Rectal smooth muscle tissue (tissue), 1 donor: ENCODE data around the gene FCAMR.
"Not testable (repeated sequence)": the region's sequence is repeated elsewhere in the genome, so short reads cannot be mapped to it uniquely, and the experiment has no call there.

Experiments used
- H3K27ac ChIP-seq: one replicate; pipeline ENCODE4 v1.7.0; 2013; ENCODE audit warnings: low read depth, low read length, inconsistent platforms
- H3K27me3 ChIP-seq: one replicate; pipeline ENCODE4 v1.7.0; 2013; ENCODE audit warnings: low read length; ENCODE audit not compliant: control insufficient read depth, insufficient read depth
- H3K36me3 ChIP-seq: one replicate; pipeline ENCODE4 v1.7.0; 2013; ENCODE audit warnings: low read length; ENCODE audit not compliant: control insufficient read depth, insufficient read depth
- H3K4me1 ChIP-seq: one replicate; pipeline ENCODE4 v1.7.0; 2013; ENCODE audit warnings: low read length; ENCODE audit not compliant: control insufficient read depth, insufficient read depth
- H3K4me3 ChIP-seq: one replicate; pipeline ENCODE4 v1.7.0; 2013; ENCODE audit warnings: low read length
- H3K9ac ChIP-seq: one replicate; pipeline ENCODE4 v1.7.0; 2013; ENCODE audit warnings: low read length

The FCAMR gene

DNA sequence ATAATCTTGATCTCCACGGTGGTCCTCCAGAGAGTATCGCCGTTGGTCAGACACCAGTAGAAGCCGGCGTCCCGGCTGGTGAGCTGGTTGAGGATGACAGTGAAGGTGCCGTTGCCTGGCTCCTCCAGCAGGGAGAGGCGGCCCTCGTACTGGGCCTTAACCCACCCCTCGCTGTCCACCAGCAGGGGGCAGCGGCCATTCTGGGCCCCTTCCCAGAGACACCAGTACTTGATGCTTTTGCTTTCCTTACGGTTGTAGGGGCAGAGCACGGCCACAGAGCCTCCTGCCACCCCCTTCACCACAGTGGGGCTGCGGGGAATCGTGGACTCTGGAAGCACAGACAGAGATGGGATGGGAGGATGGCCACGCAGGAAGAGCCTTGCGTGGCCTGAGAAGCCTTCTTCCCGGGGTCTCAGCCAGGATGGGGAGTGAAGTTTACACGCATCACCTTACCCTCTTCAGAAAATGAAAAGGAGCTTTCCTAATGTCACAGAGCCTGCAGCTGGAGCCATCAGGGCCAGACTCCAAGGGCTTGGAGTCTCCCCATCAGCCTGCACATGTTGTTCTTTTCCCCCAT, 34.7 kb downstream of the FCAMR start:
- H3K27ac ChIP-seq = no peak overlapping the region
- H3K27me3 ChIP-seq = no peaks in the 10 kb centered on the region
- no peak overlapping the region for H3K9ac ChIP-seq
- no peak overlapping the region for H3K4me3 ChIP-seq
- H3K36me3 ChIP-seq = no peaks in the 10 kb centered on the region
- no peaks in the 10 kb centered on the region for H3K4me1 ChIP-seq

DNA sequence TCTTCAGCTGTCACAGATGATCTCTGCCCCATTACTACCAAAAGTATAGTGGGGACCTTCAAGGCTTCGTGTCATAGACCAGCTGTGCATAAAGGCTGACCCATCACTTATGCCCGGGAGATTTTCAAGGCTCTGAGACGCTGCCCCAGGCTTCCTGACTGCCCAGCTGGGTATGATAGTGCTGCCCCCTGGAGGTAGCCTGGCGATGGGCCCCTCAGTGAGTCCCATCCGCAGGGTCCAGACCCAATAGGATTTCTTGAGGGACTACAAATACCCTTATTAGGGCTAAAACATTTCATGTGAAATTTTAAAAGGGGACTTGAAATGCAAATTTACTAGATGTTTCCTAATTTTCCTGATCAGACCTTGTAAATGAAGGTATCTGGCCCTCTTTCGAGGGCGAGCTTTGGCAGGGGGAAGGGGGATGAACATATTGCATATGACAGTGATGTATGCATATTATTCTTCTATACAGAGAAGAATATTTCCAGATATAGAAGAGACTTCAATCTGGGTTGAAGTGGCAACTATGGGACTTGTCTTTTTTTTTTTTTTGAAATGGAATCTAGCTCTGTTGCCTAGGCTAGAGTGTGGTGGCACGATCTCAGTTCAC, 36.8 kb downstream of the FCAMR start:
- no peaks in the 10 kb centered on the region for H3K36me3 ChIP-seq
- no peaks in the 10 kb centered on the region for H3K4me1 ChIP-seq
- no peaks in the 10 kb centered on the region for H3K27me3 ChIP-seq
- H3K9ac ChIP-seq = no peak overlapping the region
- H3K4me3 ChIP-seq = no peak overlapping the region
- H3K27ac ChIP-seq = no peak overlapping the region

DNA sequence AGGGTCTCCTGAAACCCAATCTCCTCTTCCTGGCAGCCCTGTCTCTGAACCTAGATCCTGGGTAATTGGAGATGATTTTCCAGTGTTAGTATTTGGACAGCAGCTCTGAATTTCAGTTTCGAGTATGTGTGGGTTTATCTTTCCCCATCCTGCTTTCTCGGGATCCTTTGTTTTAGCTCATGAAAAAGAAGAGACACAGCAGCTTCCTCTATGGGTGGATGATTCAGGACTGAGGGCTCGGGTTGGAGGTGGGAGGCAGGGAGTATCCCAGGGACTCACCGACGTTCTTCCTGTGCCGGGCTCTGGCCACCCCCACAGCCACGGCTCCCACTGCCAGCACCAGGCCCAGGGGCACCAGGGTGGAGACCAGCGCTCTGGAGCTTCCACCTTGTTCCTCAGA, 38.1 kb downstream of the FCAMR start:
- H3K4me1 ChIP-seq = no peaks in the 10 kb centered on the region
- H3K27me3 ChIP-seq = no peaks in the 10 kb centered on the region
- H3K36me3 ChIP-seq = no peaks in the 10 kb centered on the region
- no peak overlapping the region for H3K9ac ChIP-seq
- no peak overlapping the region for H3K4me3 ChIP-seq
- no peak overlapping the region for H3K27ac ChIP-seq

DNA sequence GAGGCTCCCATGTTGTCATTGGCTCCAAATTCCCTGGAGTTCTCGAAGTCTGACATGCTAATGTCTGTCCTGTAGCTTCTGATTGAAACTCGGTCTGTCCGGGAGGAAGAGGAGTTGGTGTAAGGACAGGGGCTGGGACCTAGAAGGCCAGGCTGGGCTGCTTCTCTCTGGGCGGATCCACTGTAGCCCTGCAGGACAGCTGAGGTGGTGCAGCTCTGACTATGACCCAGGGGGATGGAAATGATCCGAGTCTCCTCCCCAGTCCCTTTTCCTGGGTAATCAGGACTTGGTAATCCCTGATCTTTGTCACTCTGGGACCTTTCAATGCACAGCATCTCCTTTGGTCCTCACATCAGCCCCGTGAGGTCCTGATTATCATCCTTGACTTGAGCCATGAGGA, 38.6 kb downstream of the FCAMR start:
- Histone ChIP-seq H3K27ac (no peak overlapping the region), H3K9ac (no peak overlapping the region), H3K36me3 (no peaks in the 10 kb centered on the region), H3K4me3 (no peak overlapping the region), H3K27me3 (no peaks in the 10 kb centered on the region), H3K4me1 (no peaks in the 10 kb centered on the region)

DNA sequence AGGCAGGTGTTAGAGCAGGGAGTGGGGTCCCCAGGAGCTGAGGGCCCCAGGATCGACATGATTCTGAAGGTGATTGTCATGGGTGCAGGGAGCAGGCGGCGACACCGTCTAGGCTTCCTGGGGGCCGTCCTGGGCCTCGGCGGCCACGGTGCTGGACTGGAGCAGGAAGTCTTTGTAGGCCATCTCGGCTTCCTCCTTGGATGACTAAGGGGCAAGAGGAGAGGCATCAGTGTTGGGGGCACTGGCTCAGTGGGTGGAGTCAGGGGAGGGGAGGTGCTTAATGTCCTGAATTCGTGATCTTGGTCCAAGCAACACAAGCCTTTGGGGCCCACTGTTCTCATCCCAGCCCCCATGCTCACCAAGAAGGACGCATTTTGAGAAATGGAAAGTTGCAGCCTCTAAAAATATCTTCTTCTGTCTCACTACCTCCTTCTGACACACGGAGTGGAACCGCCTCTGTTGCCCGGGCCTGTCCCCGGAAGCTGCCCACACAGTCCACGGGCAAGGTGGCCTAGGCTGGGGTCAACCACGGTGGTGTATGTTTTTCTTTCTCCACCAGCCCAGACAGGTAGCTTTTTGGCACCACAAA, 40.0 kb downstream of the FCAMR start:
- no peaks in the 10 kb centered on the region for H3K36me3 ChIP-seq
- no peak overlapping the region for H3K27ac ChIP-seq
- H3K4me3 ChIP-seq = no peak overlapping the region
- H3K4me1 ChIP-seq = no peaks in the 10 kb centered on the region
- no peaks in the 10 kb centered on the region for H3K27me3 ChIP-seq
- H3K9ac ChIP-seq = no peak overlapping the region

DNA sequence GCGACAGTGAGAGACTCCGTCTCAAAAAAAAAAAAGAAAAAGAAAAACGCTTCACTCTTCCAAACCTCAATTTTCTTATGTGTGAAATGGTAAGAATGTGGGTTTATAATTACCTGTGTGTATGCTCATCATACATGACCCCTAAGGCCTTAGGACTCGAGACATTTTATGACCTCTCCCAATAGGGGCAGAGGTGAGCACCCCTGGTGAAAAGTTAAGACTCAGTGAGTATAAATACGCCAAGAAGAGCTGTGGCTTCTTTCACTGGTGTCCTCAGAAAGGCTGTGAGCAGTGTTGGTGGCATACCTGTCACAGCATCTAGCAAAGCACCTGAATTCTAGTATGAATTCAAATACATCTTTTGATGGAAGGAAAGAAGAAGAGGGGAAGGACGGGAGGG, 40.7 kb downstream of the FCAMR start:
- Histone ChIP-seq H3K4me1 (no peaks in the 10 kb centered on the region), H3K36me3 (no peaks in the 10 kb centered on the region), H3K27ac (no peak overlapping the region), H3K9ac (no peak overlapping the region), H3K4me3 (no peak overlapping the region), H3K27me3 (no peaks in the 10 kb centered on the region)

DNA sequence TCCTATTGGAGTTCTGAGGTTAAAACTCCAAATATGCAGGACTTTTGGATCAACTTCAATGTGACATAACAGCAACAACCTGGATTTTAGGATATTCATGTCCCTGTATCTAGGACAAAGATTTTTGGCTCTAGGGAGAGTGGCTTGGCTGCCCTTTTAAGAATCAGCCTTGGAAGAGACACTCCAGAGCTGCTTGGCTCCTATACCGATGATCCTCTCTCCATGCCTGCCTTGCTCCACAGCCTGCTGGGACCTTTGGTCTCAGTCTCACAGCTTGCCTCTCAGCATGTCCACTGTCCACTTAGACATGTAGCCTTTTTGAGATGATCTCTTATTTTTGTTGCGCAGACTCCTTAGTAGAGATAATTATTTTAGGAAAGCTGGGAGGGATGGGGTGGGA, 44.0 kb downstream of the FCAMR start:
- Histone ChIP-seq H3K4me3 (no peak overlapping the region), H3K36me3 (no peaks in the 10 kb centered on the region), H3K9ac (no peak overlapping the region), H3K27me3 (no peaks in the 10 kb centered on the region), H3K27ac (no peak overlapping the region), H3K4me1 (no peaks in the 10 kb centered on the region)

DNA sequence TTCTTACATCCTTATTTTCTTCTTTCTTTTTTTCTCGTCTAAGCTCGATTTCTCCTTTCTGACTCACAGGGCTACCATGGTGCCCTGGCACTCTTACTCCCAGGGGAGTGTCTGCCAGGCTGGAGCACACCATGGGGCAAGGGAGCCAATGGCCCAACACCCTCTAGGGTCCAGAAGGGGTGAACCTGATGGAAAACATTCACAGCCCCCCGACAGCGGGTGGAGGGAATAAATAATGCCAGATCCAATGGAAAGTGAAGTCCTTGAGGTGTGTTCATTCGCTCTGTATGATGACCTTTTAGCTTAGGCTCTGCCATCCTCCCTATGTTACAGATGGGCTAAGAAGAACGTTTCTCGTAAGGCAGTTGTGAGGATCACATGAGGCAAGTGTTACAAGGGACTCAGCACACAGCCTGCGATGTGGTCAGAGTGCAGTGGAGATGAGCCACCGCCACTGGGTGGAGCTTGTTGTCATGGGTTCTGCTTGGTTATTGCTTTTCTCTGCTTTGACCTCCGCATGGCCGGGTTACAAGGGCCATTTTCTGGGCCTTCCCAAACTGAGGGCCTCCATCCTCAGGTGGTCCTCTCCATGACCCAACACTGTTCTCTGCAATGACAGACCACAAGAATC, 45.0 kb downstream of the FCAMR start:
- Histone ChIP-seq H3K4me3 (no peak overlapping the region), H3K9ac (no peak overlapping the region), H3K4me1 (no peaks in the 10 kb centered on the region), H3K27ac (no peak overlapping the region), H3K36me3 (no peaks in the 10 kb centered on the region), H3K27me3 (no peaks in the 10 kb centered on the region)

DNA sequence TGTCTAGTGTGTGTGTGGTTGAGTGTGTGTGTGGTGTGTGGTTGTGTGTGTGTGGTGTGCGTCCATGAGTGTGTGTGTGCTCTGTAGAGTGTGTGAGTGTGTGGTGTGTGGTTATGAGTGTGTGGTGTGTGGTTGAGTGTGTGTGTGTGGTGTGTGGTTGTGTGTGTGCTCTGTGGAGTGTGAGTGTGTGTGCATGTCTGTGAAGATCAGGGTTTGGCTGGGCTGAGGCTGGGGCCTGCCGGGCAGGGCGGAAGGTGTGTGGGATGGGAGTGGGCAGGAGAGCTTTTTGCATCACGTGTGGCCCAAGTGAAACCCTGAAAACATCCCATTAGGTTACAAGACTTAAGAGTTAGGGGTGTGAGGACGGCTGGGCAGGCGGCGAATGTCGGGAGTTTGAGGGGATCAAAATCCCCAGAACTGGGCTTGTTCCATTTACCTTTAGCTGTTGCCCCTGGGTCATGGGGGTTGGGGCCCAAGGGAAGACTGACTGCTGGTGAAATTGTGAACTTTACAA, 45.6 kb downstream of the FCAMR start:
- H3K27me3 ChIP-seq = no peaks in the 10 kb centered on the region
- no peak overlapping the region for H3K4me3 ChIP-seq
- H3K9ac ChIP-seq = no peak overlapping the region
- no peaks in the 10 kb centered on the region for H3K36me3 ChIP-seq
- H3K27ac ChIP-seq = no peak overlapping the region
- H3K4me1 ChIP-seq = no peaks in the 10 kb centered on the region

DNA sequence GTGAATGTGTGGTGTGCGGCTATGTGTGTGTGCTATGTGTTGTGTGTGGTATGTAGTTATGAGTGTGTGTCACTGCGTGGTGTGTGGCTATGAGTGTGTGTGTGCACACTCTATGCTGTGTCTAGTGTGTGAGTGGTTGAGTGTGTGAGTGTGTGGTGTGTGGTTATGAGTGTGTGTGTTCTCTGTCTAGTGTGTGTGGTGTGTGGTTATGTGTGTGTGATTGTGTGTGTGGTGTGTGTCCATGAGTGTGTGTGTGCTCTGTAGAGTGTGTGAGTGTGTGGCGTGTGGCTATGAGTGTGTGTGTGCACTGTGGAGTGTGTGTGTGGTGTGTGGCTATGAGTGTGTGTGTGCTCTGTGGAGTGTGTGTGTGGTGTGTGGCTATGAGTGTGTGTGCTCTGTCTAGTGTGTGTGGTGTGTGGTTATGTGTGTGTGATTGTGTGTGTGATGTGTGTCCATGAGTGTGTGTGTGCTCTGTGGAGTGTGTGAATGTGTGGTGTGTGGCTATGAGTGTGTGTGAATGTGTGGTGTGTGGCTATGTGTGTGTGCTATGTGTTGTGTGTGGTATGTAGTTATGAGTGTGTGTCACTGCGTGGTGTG, 46.2 kb downstream of the FCAMR start:
- H3K4me3 ChIP-seq, H3K27me3 ChIP-seq, H3K36me3 ChIP-seq, H3K27ac ChIP-seq, H3K4me1 ChIP-seq: not testable (repeated sequence)
- H3K9ac ChIP-seq = peak overlapping the region; percentile 1

DNA sequence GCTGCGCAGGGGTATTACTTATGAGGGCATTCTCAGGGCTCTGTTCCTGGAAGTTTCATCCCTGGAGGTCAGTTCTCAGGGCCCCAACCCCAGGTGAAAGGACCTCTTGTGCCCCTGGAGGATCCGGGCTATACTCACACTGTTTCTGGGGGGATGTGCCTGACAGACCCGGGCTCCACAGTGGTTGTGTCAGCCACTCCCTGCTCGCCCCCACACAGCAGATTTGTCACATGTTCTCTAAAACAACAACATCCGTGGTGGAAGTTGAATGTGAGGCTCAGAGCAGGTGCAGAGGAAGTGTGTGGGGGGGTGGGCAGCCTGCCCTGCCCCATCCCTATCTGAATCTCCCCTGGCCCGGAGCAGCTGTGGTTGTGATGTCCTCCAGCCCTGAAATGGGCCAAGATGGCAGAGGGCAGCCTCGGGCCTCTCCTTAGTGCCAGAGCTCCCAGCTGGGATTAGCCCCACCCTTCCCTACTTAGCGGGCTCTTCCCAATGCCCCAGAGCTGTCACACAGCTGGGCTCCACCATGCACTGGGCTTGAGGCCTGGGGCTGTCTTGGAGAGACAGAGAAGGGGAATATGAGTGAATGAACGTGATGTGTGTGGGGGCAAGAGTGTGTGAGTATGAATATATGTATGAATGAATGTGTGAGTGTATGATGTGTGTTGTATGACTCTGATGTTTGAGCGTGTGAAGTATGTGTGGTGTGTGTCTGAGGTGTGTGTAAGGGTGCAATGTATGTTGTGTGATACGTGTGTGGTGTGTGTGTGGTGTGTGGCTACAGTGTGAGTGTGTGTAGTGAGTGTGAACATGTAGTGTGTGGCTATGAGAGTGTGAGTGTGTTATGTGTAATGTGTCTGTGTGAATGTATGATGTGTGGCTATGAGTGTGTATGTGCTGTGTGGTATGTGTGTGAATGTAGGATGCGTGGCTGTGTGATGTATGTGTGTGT, 47.0 kb downstream of the FCAMR start:
- no peak overlapping the region for H3K27ac ChIP-seq
- H3K4me3 ChIP-seq = no peak overlapping the region
- no peaks in the 10 kb centered on the region for H3K4me1 ChIP-seq
- peak overlapping the region; percentile 1 for H3K9ac ChIP-seq
- no peaks in the 10 kb centered on the region for H3K36me3 ChIP-seq
- H3K27me3 ChIP-seq = no peaks in the 10 kb centered on the region

DNA sequence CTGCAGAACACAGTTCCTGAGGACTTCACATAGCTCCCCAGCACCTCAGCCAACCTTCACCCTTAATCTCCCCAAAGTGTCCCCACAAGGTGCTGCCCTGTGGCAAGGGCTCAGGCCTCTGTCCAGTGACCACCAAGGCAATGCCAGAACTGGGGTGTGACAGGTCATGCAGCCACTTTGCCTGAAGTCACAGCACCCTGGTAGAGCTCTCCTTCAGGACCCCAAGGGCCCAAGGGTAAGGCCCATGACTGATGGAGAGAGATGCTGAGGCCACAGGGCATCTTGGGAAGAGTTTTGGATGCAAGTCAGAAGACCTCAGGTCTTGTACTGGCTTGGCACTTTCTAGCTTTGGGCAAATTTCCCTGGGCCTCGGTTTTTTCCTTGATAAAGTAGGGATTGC, 47.7 kb downstream of the FCAMR start:
- Histone ChIP-seq H3K36me3 (no peaks in the 10 kb centered on the region), H3K4me1 (no peaks in the 10 kb centered on the region), H3K9ac (no peak overlapping the region), H3K27ac (no peak overlapping the region), H3K4me3 (no peak overlapping the region), H3K27me3 (no peaks in the 10 kb centered on the region)
